ENCODE data around the gene TDRD1.

The TDRD1 gene

GRCh38 chr10:114250716-114251115 is 71.6 kb downstream of the TDRD1 start:
- Histone ChIP-seq H3K9me3 (ENCODE audit: control insufficient read depth, insufficient read depth, low read length) (no peaks in the 10 kb centered on the region), H3F3A (ENCODE audit: control insufficient read depth, insufficient read depth) (no peaks in the 10 kb centered on the region), H3K4me3 (ENCODE audit: low read length) (no peak overlapping the region), H4K20me1 (ENCODE audit: control insufficient read depth, insufficient read depth, low read depth, low read length) (no peaks in the 10 kb centered on the region), H3K4me2 (ENCODE audit: low read length) (no peak overlapping the region), H3K27me3 (ENCODE audit: control insufficient read depth, low read length) (no peaks in the 10 kb centered on the region), H3K4me1 (ENCODE audit: control insufficient read depth, low read length) (no peaks in the 10 kb centered on the region), H3K27ac (ENCODE audit: low read depth, low read length) (no peak overlapping the region), H3K79me2 (ENCODE audit: control insufficient read depth, low read length) (no peaks in the 10 kb centered on the region), H3K9me2 (replicated peaks; ENCODE audit: control insufficient read depth, low read length) (no peaks in the 10 kb centered on the region), H3K36me3 (ENCODE audit: control insufficient read depth, low read length) (no peaks in the 10 kb centered on the region)
- TF ChIP-seq, protein P1, sequence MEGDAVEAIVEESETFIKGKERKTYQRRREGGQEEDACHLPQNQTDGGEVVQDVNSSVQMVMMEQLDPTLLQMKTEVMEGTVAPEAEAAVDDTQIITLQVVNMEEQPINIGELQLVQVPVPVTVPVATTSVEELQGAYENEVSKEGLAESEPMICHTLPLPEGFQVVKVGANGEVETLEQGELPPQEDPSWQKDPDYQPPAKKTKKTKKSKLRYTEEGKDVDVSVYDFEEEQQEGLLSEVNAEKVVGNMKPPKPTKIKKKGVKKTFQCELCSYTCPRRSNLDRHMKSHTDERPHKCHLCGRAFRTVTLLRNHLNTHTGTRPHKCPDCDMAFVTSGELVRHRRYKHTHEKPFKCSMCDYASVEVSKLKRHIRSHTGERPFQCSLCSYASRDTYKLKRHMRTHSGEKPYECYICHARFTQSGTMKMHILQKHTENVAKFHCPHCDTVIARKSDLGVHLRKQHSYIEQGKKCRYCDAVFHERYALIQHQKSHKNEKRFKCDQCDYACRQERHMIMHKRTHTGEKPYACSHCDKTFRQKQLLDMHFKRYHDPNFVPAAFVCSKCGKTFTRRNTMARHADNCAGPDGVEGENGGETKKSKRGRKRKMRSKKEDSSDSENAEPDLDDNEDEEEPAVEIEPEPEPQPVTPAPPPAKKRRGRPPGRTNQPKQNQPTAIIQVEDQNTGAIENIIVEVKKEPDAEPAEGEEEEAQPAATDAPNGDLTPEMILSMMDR (IDR thresholded peaks at IDR 0.05; ENCODE audit: low read depth, low read length, poor library complexity, severe bottlenecking) = no peak
- no peak for TF ChIP-seq EZH2phosphoT487 (IDR thresholded peaks at IDR 0.05; ENCODE audit: borderline replicate concordance, low read length)

- Histone ChIP-seq H3K4me2 (ENCODE audit: low read length) (no peak overlapping the region), H3K9me2 (replicated peaks; ENCODE audit: control insufficient read depth, low read length) (no peaks in the 10 kb centered on the region), H3F3A (ENCODE audit: control insufficient read depth, insufficient read depth) (no peaks in the 10 kb centered on the region), H4K20me1 (ENCODE audit: control insufficient read depth, insufficient read depth, low read depth, low read length) (no peaks in the 10 kb centered on the region), H3K36me3 (ENCODE audit: control insufficient read depth, low read length) (no peaks in the 10 kb centered on the region), H3K4me1 (ENCODE audit: control insufficient read depth, low read length) (no peaks in the 10 kb centered on the region), H3K27me3 (ENCODE audit: control insufficient read depth, low read length) (no peaks in the 10 kb centered on the region), H3K79me2 (ENCODE audit: control insufficient read depth, low read length) (no peaks in the 10 kb centered on the region), H3K4me3 (ENCODE audit: low read length) (no peak overlapping the region), H3K9me3 (ENCODE audit: control insufficient read depth, insufficient read depth, low read length) (no peaks in the 10 kb centered on the region), H3K27ac (ENCODE audit: low read depth, low read length) (no peak overlapping the region)
- TF ChIP-seq, protein P1 (IDR thresholded peaks at IDR 0.05; ENCODE audit: low read depth, low read length, poor library complexity, severe bottlenecking) = no peak
- TF ChIP-seq EZH2phosphoT487 (IDR thresholded peaks at IDR 0.05; ENCODE audit: borderline replicate concordance, low read length) = no peak
Observed at GRCh38 chr10:114252092-114252491, 72.9 kb downstream of the TDRD1 start.

DNA sequence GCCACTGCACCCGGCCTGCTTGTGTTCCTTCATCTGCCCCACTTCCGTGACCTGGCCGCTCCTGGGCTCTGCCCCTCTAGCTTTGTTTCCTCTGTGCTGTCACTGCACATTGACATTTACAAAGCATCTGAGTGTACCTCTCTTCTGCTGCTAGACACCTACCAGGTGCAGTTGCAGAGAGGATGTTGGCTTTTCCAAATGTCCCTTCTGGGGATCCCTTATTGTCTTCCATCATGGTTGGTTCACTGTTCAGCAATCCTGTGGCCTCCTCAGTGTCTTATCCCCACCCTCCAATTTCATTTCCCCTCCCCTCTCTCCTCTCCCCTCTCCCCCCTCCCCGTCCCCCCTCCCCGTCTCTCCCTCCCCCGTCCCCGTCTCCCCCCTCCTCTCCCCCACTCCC is 73.7 kb downstream of the TDRD1 start:
- no peaks in the 10 kb centered on the region for H4K20me1 ChIP-seq (ENCODE audit: control insufficient read depth, insufficient read depth, low read depth, low read length)
- TF ChIP-seq, protein P1 (IDR thresholded peaks at IDR 0.05; ENCODE audit: low read depth, low read length, poor library complexity, severe bottlenecking) = no peak
- no peak for TF ChIP-seq EZH2phosphoT487 (IDR thresholded peaks at IDR 0.05; ENCODE audit: borderline replicate concordance, low read length)
- H3K4me1 ChIP-seq (ENCODE audit: control insufficient read depth, low read length) = no peaks in the 10 kb centered on the region
- H3K36me3 ChIP-seq (ENCODE audit: control insufficient read depth, low read length) = no peaks in the 10 kb centered on the region
- no peak overlapping the region for H3K27ac ChIP-seq (ENCODE audit: low read depth, low read length)
- H3K9me2 ChIP-seq (replicated peaks; ENCODE audit: control insufficient read depth, low read length) = no peaks in the 10 kb centered on the region
- no peaks in the 10 kb centered on the region for H3K27me3 ChIP-seq (ENCODE audit: control insufficient read depth, low read length)
- H3K79me2 ChIP-seq (ENCODE audit: control insufficient read depth, low read length) = no peaks in the 10 kb centered on the region
- H3K9me3 ChIP-seq (ENCODE audit: control insufficient read depth, insufficient read depth, low read length) = no peaks in the 10 kb centered on the region
- no peak overlapping the region for H3K4me2 ChIP-seq (ENCODE audit: low read length)
- H3K4me3 ChIP-seq (ENCODE audit: low read length) = no peak overlapping the region
- H3F3A ChIP-seq (ENCODE audit: control insufficient read depth, insufficient read depth) = no peaks in the 10 kb centered on the region

DNA sequence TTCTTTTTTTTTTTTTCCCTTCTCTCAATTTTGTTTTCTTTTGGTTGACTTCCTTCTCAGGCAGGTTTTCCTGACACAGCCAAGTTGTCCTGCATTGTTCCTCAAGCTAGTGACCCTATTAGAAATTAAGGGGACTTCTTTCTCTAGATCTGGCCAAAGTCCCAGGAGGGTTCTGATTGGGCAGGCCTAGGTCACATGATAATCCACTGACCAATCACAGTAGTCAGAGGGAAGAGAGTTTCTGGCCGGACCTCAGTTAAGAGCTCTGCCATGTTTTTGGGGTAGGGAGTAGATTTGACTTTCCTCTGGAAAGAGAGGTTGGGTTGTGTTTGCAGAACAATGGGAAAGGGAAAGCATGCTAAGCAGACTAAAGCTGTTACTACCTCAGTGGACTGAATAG is 76.1 kb downstream of the TDRD1 start:
- Histone ChIP-seq H3K9me3 (ENCODE audit: control insufficient read depth, insufficient read depth, low read length) (no peaks in the 10 kb centered on the region), H3K9me2 (replicated peaks; ENCODE audit: control insufficient read depth, low read length) (no peaks in the 10 kb centered on the region), H3K27ac (ENCODE audit: low read depth, low read length) (no peak overlapping the region), H3K27me3 (ENCODE audit: control insufficient read depth, low read length) (no peaks in the 10 kb centered on the region), H3K36me3 (ENCODE audit: control insufficient read depth, low read length) (no peaks in the 10 kb centered on the region), H4K20me1 (ENCODE audit: control insufficient read depth, insufficient read depth, low read depth, low read length) (no peaks in the 10 kb centered on the region), H3F3A (ENCODE audit: control insufficient read depth, insufficient read depth) (no peaks in the 10 kb centered on the region), H3K79me2 (ENCODE audit: control insufficient read depth, low read length) (no peaks in the 10 kb centered on the region), H3K4me2 (ENCODE audit: low read length) (no peak overlapping the region), H3K4me1 (ENCODE audit: control insufficient read depth, low read length) (no peaks in the 10 kb centered on the region), H3K4me3 (ENCODE audit: low read length) (no peak overlapping the region)
- TF ChIP-seq EZH2phosphoT487 (IDR thresholded peaks at IDR 0.05; ENCODE audit: borderline replicate concordance, low read length) = no peak
- TF ChIP-seq, protein P1 (IDR thresholded peaks at IDR 0.05; ENCODE audit: low read depth, low read length, poor library complexity, severe bottlenecking) = no peak
